COR-L47 (cell line): ENCODE data around the gene CDC37L1.
"Not testable (repeated sequence)": the region's sequence is repeated elsewhere in the genome, so short reads cannot be mapped to it uniquely, and the experiment has no call there.

ENCODE experiments used
- DNase-seq: peaks from one replicate; lab custom pipeline; 2025; lab: John Stamatoyannopoulos, UW

Gene CDC37L1

DNA sequence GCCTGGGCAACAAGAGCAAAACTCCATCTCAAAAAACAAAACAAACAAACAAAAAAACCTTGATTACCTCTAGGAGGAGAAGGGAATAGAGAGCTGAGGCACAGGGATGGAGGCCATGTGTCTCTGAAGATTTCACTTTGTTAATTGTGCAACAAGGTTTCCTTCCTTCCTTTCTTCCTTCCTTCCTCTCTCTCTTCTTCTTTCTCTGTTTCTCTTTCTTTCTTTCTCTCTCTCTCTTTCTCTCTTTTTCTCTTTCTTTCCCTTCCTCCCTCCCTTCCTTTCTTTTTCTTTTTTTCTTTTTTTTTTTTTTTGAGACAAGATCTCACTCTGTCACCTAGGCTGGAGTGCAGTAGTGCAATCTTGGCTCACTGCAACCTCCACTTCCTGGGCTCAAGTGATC is 75.2 kb downstream of the CDC37L1 start:
- DNase-seq = not testable (repeated sequence)

DNA sequence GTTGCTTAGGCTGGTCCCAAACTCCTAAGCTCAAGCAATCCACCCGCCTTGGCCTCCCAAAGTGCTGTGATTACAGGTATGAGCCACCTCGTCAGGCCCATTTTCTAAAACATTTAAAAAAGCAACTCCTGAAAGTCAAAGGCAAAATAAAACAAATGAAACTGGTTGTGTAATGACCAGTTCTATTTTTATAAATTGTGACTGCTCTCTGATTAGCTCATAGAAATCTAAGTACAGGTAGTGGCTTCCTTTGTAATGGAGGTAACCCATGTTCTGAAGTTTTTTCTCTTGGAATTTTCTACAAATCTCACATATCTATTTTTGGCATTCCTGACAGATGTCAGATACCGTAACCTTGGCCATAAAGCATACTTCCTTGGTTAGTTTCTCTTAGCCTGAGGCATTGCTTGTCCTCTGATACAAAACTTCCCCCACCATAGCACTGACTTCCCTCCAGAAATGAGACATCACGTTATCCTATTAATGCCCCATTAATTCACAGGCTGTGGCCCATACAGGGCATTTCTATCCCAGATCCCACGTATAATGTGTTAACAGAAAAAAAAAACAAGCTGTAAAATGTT is 75.7 kb downstream of the CDC37L1 start:
- DNase-seq = no peak

DNA sequence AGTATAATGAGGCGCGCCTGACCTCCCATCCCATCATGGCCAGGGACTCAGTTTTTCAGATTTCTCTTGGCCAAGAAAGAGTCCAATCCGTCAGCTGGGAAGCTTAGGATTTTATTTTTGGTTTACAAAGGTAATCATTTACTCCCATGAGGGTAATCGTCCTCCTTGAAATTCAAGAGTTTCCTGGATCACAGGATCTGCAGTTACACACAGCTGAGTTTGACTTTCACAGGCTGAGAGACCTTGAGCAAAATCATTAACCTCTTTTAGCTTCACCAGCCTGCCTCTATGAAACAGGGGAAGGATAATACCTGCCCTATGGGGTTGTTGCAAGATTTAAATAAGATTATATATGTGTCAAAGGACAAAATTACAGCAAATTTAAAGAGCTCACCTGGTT is 77.1 kb downstream of the CDC37L1 start:
- no peak for DNase-seq
